NCI-H2171 treated with DMSO at 0.1 percent for 48 hours (cell line): ENCODE results near the gene RGPD3.
"Not testable (repeated sequence)": the region's sequence is repeated elsewhere in the genome, so short reads cannot be mapped to it uniquely, and the experiment has no call there.

Experiments
- DNase-seq: peaks from one replicate; lab custom pipeline; 2025; lab: John Stamatoyannopoulos, UW

RGPD3 gene

DNA sequence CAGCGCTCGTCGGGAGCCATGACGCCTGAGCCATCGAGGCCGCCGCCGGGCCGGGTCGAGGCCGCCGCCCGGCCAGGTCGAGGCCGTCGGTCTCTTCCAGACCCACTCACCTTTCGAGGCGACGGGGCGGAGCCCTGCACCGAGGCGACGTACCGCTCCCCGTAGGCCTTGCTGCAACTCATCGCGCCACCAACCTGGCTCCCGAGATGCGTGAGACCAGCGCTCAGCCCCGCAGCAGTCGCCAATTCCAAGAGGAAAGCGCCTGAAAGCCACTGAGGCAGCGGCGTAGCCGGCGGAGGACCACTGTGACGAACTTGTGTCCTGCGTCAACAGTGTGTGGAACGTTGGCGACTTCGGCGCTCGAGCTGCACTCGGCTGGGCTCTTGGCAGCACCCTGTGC lies at the start of gene RGPD3:
Gene RGPD3, minus strand, starts transcription at position 307 of the 400 bp plus-strand sequence. Its CDS starts 125 bp downstream, at position 182.
- DNase-seq, result not testable (repeated sequence)

DNA sequence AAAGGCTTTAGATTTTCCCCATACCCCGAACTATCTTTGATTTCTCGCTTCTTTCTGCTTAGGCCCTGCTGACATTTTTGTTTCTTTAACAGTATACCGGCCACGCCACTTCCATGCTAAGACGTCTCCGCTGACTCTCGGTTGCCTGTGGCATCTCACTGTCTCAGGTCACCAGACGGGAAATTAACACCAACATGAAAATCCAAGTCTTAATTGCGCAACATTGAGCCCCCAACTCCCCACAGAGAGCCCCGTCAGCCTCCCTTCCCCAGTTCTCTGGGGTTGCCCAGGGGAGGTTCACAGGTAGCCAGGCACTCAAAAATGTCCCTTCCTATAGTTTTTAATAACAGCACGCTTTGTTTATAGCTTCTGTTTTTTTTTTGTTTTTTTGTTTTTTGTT lies 49.1 kb upstream of the RGPD3 start:
- no peak for DNase-seq

- no peak for DNase-seq
Observed at GRCh38 chr2:106516864-106517263, 48.7 kb upstream of the RGPD3 start.

DNA sequence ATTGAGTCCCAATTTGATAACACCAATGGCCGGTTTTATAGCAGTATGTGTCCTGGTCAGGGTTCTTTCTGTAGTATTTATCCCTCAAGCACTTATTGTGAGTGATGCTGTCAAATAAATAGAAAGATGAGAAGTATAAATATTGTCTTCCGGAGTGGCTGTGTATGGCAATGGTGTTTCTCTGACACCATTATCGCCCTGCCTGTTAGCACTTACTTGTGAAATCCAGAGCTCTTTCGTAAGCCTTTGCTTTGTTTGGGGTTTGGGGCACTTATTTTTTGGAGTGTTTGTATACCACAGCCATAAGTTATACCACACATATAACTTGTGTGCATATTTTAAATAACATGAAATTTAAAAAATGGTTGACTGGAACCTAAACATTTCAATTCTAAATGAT lies 48.2 kb upstream of the RGPD3 start:
- no peak for DNase-seq

GRCh38 chr2:106514827-106515226 lies 46.6 kb upstream of the RGPD3 start:
- DNase-seq, result not testable (repeated sequence)

GRCh38 chr2:106513391-106513790 lies 45.2 kb upstream of the RGPD3 start:
- not testable (repeated sequence) for DNase-seq

GRCh38 chr2:106511934-106512333 lies 43.7 kb upstream of the RGPD3 start:
- not testable (repeated sequence) for DNase-seq

DNA sequence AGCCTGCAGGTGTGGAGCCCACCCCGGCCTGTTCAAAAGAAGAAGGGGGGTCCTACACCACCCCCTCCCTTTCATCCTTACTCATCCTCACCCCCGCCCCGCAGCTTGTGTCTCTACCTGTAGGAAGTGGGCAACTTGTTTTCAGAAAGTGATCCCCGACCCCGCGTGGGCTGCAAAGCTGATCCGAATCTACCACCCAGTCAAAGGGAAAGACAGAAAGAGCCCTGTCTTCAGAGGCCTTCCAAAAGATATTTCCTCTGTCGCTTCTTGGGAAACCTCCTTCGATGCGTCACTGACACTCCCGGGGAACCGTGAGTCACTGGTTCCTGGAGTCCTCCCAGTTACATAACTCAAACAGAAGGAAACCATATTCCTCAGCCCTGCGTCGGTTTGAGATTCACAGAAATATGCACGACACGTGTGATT lies 43.3 kb upstream of the RGPD3 start:
- DNase-seq, result not testable (repeated sequence)

GRCh38 chr2:106510791-106511190 lies 42.6 kb upstream of the RGPD3 start:
- DNase-seq, result not testable (repeated sequence)

DNA sequence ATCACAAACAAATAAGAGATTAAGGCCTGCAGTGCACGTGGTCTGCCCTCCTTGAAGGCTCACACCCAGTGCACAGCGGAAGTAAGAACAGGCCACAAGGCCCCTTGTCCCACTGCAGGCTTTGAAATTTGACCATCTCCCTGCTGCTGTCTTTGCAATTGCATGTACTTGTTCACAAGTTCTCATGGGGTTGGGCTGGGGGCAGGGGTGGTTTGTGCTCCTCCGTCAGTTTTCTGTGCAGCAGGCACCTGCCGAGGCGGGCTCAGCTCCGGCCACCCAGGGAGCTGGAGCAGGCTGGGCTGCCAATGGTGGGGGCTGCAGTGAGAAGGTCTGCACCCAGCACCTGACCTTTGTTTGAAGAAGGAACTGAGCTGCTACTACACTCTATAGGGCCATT lies 41.2 kb upstream of the RGPD3 start:
- not testable (repeated sequence) for DNase-seq

DNA sequence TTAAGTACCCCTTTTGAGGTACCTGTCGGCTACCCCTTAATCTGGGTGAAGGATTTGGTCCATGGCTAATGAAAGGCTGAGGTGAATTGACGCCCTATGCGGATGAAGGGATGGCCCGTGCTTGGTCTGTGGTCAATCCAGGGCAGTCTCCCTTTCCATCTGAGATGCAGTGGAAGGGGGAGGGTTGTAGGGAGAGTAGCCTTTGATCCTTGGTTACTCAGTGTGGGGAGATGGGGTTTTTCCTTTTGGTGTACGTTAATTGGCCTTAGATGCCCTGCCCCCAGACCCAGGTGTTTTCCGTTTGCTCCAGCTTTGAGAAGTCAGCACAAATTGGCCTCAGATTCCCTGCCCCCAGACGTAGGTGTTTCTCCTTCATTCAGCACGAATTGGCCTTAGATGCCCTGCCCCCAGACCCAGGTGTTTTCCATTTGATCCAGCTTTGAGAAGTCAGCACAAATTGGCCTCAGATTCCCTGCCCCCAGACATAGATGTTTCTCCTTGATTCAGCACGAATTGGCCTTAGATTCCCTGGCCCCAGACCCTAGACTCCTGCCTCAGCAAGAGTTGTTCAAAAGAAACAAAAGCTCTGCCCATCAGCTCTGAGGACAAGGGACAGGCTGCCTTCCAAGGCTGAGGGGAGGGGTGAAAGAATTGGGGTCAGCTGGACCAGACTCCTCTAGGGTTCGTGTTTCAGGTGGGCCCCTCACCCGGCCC lies 40.6 kb upstream of the RGPD3 start:
- DNase-seq, result not testable (repeated sequence)

- not testable (repeated sequence) for DNase-seq
Observed at GRCh38 chr2:106506002-106506687, 37.9 kb upstream of the RGPD3 start.

DNA sequence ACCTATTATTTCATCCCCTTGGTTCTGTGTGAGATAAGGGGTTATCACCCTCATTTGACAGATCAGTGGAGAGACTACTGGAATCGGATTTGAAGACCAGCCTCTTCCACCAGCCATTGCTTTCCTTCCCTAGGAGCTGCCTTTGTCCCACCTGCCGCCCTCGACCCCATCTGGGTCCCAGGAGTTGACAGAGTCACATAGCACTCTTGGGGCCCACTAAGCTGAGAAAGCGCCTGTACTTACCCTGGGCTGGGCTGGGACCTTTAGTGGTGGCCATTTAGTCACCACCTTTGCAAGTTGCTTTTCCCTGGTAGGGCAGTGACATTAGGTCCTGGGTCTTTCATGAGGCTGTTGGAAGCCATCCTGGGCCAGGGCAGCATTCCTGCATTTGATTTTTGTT lies 36.6 kb upstream of the RGPD3 start:
- DNase-seq, result not testable (repeated sequence)

- DNase-seq, result not testable (repeated sequence)
Observed at GRCh38 chr2:106504192-106504591, 36.0 kb upstream of the RGPD3 start.

GRCh38 chr2:106502351-106502750 lies 34.1 kb upstream of the RGPD3 start:
- not testable (repeated sequence) for DNase-seq

GRCh38 chr2:106500350-106500749 lies 32.1 kb upstream of the RGPD3 start:
- not testable (repeated sequence) for DNase-seq

DNA sequence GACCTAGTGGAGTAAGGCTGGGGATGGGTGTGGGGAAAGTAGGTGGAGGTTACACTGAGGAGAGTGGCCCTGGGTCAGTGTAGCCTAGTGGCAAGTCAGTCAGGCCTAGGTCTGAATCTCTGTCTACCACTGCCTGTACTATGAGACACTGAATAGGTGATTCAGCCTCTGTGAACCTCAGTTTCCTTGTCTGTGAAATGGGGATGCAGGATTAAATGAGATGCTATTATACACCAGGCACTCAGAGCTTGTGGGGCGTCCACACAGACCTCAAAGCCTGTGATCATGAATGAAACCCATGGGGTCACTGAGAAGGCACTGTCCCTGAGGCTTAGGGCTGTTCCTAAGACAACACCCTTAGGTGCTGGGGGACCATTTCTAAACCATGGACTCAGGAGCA lies 30.3 kb upstream of the RGPD3 start:
- DNase-seq, result not testable (repeated sequence)

DNA sequence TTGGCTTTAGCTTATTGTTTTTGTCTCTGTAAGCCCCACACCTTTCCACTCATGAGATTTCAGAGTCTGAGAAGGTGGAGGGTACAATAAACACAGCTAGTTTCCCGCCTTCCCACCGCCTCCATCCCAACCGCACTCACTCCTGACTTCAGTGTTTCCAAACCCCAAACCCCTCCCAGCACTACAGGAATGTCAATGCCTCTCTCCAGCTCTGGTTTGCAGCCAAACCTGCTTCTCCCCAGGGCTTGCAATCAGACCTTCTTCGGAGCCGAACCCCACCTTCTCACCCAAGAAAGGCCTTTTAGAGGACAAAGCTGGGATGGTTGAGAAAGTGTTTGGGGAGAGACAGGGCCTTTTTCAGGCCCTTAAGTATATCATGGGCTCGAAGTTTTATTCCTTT lies 24.7 kb upstream of the RGPD3 start:
- DNase-seq, result not testable (repeated sequence)

DNA sequence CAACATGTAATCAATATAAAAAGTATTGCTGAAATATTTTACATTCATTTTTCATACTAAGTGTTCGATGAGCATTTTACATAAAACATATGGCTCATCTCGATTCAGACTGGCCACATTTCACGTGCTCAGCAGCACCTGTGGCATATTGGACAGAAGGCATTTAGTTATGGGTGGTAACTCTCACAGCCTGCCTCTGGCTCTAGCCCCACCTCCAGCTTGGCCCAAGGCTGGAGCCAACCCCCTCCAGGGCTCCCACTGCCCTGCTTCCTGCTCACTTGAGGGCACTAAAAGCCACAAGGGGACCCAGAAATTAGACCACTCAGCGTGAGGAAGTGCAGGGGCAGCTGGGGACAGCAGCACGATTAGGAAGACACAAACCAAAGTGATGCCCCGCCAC lies 24.2 kb upstream of the RGPD3 start:
- DNase-seq, result peak; percentile 12

DNA sequence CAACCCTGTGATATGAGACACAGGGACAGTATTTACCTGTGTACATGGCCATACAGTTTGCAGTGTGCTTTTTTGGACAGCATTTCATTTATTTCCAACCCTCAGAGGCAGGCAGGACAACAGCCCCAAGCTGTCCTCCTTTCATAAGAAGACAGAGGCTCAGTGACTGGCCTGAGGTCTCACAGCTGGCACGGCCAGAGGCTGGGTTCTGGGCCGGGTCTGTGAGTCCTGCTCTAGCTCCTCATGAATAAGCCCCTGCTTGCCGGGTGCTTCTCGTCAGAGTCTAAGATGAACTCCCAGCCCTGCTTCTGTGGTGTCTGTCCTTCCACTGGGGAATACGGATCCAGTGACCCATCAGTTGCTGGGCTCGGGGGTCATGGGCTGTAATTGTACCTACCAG lies 21.5 kb upstream of the RGPD3 start:
- DNase-seq, result not testable (repeated sequence)

GRCh38 chr2:106487386-106488191 lies 19.4 kb upstream of the RGPD3 start:
- DNase-seq, result peak; percentile 52
